Activated B cell treated with CpG ODN at 0.5 μM for 24 hours (primary cell): Measurements from ENCODE around the gene CYSLTR2. TPM values are rescaled to one million over a fixed set of nuclear protein-coding genes. Genes with fewer than 3 reads are reported as not detected.

ENCODE experiments used
- ATAC-seq: fragments of 200-7000 bp; cut with Tn5 transposase; one replicate; pipeline ENCODE4 v1.10.0; 2021; ENCODE audit warnings: low read depth, mild to moderate bottlenecking, moderate library complexity
- CTCF ChIA-PET: fragments of 350-600 bp; sonication (Branson Sonifier 250); formaldehyde crosslinking; loops from one replicate; lab custom pipeline; 2021; ENCODE audit warnings: antibody characterized with exemption; lab: Charles Lee
- POLR2A ChIA-PET: fragments of 350-600 bp; sonication (Branson Sonifier 250); formaldehyde crosslinking; loops from one replicate; lab custom pipeline; 2021; ENCODE audit warnings: antibody characterized with exemption; lab: Charles Lee
- DNase-seq: peaks from one replicate; pipeline ENCODE4 v3.0.0; 2022
- H3K27ac Mint-ChIP-seq: one replicate; pipeline ENCODE4 v1.8.0; 2020; ENCODE audit warnings: mixed read lengths
- H3K27me3 Mint-ChIP-seq: one replicate; pipeline ENCODE4 v1.8.0; 2021; ENCODE audit warnings: mixed read lengths
- H3K36me3 Mint-ChIP-seq: one replicate; pipeline ENCODE4 v1.8.0; 2021; ENCODE audit warnings: low read depth, mixed read lengths
- H3K4me1 Mint-ChIP-seq: one replicate; pipeline ENCODE4 v1.8.0; 2021; ENCODE audit warnings: mixed read lengths
- H3K4me3 Mint-ChIP-seq: one replicate; pipeline ENCODE4 v1.8.0; 2020; ENCODE audit warnings: mild to moderate bottlenecking, mixed read lengths
- H3K9me3 Mint-ChIP-seq: one replicate; pipeline ENCODE4 v1.8.0; 2020; ENCODE audit warnings: mixed read lengths
- CTCF ChIP-seq: fragments of 200-600 bp; IDR thresholded peaks from one replicate; pipeline ENCODE4 v1.8.0; 2022; ENCODE audit warnings: antibody characterized with exemption, mild to moderate bottlenecking
- intact Hi-C: fragments of 100-400 bp; cut with micrococcal nuclease; formaldehyde crosslinking; loops from one replicate; pipeline ENCODE4 v1.15.1; 2024
- total RNA-seq: library from RNA; stranded (reverse); gene quantifications from 2 replicates; pipeline ENCODE4 v1.2.3, GENCODE V29; 2022

CYSLTR2 gene
- total RNA-seq, 1 donor from 2014 or later = 0.11 TPM

- Mint-ChIP-seq H3K4me3 (no peak overlapping the region), H3K4me1 (peaks cover 15% of the 10 kb centered on the region), H3K27me3 (peaks cover 13% of the 10 kb centered on the region), H3K36me3 (no peaks in the 10 kb centered on the region), H3K27ac (no peak overlapping the region), H3K9me3 (no peaks in the 10 kb centered on the region)
- ChIA-PET CTCF (no interaction called here), POLR2A (no interaction called here)
- no peak for ATAC-seq
- no peak for DNase-seq
- TF ChIP-seq CTCF = no peak
- intact Hi-C loops = no loop called here
Observed at GRCh38 chr13:48654511-48654910, 782 bp downstream of the CYSLTR2 start.

- ChIA-PET CTCF (no interaction called here), POLR2A (no interaction called here)
- no peaks in the 10 kb centered on the region for H3K36me3 Mint-ChIP-seq
- no peaks in the 10 kb centered on the region for H3K9me3 Mint-ChIP-seq
- no peak for DNase-seq
- H3K27me3 Mint-ChIP-seq = peaks cover 10% of the 10 kb centered on the region
- ATAC-seq = no peak
- intact Hi-C loops = no loop called here
- H3K4me3 Mint-ChIP-seq = no peak overlapping the region
- H3K27ac Mint-ChIP-seq = no peak overlapping the region
- peaks cover 20% of the 10 kb centered on the region for H3K4me1 Mint-ChIP-seq
- TF ChIP-seq CTCF = no peak
Observed at GRCh38 chr13:48655291-48655690, 1.6 kb downstream of the CYSLTR2 start.

GRCh38 chr13:48656608-48657007 lies 2.9 kb downstream of the CYSLTR2 start:
- Mint-ChIP-seq H3K27ac (no peak overlapping the region), H3K4me1 (peaks cover 29% of the 10 kb centered on the region), H3K9me3 (no peaks in the 10 kb centered on the region), H3K36me3 (no peaks in the 10 kb centered on the region), H3K27me3 (peaks cover 5% of the 10 kb centered on the region), H3K4me3 (no peak overlapping the region)
- ChIA-PET POLR2A (no interaction called here), CTCF (no interaction called here)
- DNase-seq (no peak), ATAC-seq (no peak)
- TF ChIP-seq CTCF = no peak
- intact Hi-C loops = no loop called here

GRCh38 chr13:48660361-48661076 lies 6.8 kb downstream of the CYSLTR2 start:
- ChIA-PET POLR2A (interaction anchor here (0.5 kb wide), 1 partner anchor 19 kb away, joined by 5 read pairs; no protein-coding TSS in a partner anchor), CTCF (no interaction called here)
- peaks cover 5% of the 10 kb centered on the region for H3K27me3 Mint-ChIP-seq
- peaks cover 13% of the 10 kb centered on the region for H3K4me1 Mint-ChIP-seq
- H3K27ac Mint-ChIP-seq = no peak overlapping the region
- no peak for TF ChIP-seq CTCF
- no peak overlapping the region for H3K4me3 Mint-ChIP-seq
- peaks cover 4% of the 10 kb centered on the region for H3K9me3 Mint-ChIP-seq
- DNase-seq (no peak), ATAC-seq (peak; percentile 14)
- no peaks in the 10 kb centered on the region for H3K36me3 Mint-ChIP-seq
- intact Hi-C loops = no loop called here

GRCh38 chr13:48661107-48661506 lies 7.4 kb downstream of the CYSLTR2 start:
- Mint-ChIP-seq H3K9me3 (peaks cover 10% of the 10 kb centered on the region), H3K27me3 (peaks cover 5% of the 10 kb centered on the region), H3K4me1 (peaks cover 13% of the 10 kb centered on the region), H3K4me3 (no peak overlapping the region), H3K27ac (no peak overlapping the region), H3K36me3 (no peaks in the 10 kb centered on the region)
- no peak for DNase-seq
- ChIA-PET POLR2A (no interaction called here), CTCF (no interaction called here)
- no peak for ATAC-seq
- intact Hi-C loops = no loop called here
- TF ChIP-seq CTCF = no peak
